Pons (tissue), 1 donor: ENCODE data around the gene ASB6.
A peak's percentile ranks its signal among the peaks of the same experiment; 100 is the strongest.
"Not testable (repeated sequence)": the region's sequence is repeated elsewhere in the genome, so short reads cannot be mapped to it uniquely, and the experiment has no call there.

Experiments used
- DNase-seq: peaks from one replicate; pipeline ENCODE4 v3.0.0-alpha.2; 2016; ENCODE audit warnings: low spot score

ASB6 gene

DNA sequence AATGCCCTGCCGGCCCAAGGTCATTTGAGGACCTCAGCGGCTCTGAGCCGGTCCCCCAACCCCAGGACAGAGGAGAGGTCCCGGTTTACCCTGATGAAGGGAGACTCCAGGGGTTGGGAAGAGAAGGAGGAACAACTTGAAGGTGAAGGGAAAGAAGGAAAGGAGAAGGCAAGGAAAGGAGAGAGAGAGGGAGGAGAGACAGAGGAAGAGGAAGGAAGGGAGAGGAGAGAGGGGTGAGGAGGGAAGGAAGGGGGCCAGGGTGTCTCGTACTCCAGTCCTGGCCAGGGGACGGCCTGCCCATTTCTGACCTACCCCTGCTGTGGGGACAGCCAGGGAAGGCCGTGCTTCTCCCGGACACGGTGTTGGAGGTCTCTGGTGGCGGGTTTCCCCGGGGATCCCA, 25.4 kb upstream of the ASB6 start:
- no peak for DNase-seq

DNA sequence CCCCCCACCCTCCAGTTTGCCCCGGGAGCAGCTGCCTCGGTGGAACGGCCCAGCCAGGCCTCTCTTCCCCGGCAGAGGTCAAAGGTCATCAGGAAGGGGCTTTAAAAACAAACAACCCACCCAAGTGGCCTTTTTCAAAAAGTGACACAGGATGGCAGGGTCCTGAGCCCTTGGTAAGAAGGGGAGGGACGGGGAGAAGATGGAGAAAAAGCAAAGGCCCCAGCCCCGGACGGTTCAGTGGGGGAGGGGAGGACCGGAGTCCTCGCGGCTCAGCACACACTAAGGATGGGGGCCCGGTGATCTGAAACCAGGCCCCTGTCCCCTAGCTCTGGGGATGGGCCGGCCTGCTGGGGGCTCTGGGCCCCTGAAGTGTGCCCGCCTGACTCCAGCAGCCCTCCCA, 24.6 kb upstream of the ASB6 start:
- no peak for DNase-seq

DNA sequence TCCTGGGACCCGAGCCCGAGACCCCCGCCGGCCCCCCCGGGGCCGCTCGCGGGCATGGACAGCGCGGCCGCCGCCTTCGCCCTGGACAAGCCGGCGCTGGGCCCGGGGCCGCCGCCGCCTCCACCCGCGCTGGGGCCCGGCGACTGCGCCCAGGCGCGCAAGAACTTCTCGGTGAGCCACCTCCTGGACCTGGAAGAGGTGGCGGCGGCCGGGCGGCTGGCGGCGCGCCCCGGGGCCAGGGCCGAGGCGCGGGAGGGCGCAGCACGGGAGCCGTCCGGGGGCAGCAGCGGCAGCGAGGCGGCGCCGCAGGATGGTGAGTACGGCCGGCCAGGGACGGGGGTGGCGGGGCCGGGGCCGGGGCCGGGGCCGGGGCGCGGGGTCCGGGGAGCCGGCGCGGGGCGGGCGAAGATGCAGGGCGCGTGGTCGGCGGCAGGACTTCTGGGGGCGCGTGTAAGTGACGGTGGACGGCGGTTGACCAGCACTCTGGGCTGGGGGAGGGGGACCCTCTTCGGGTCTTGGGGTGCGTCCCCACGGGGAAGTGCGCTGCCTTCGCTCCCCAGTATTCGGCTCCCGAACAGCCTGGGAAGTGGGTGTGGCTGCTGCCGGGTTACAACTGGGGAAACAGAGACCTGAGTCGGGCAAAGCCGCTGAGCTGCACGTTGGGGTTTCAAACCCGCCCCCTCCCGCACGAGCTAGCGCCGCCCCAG, 24.0 kb upstream of the ASB6 start:
- no peak for DNase-seq

DNA sequence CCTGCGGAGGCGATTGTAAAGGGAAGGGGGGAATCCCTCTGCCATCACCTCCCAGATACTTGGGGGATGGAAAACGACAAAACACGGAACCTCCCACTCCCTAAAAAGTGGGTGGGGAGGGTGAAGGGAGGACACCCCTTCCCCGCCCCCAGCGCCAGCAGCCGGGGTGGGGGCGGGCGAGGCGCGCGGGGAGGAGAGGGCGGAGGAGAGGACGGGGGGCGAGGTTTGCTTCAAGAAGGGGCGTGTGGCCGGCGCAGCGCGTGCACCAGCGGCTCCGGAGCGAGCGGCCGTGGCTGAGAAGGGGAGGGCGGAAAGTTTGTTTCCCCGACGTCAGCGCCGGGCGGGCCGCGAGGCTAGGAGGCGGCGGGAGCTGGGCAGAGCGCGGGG, 23.4 kb upstream of the ASB6 start, which contains the start of gene PRRX2:
PRRX2 (plus strand) TSS at position 259 of the 387 bp plus-strand sequence. CDS start 221 bp downstream, outside the sequence.
- no peak for DNase-seq

DNA sequence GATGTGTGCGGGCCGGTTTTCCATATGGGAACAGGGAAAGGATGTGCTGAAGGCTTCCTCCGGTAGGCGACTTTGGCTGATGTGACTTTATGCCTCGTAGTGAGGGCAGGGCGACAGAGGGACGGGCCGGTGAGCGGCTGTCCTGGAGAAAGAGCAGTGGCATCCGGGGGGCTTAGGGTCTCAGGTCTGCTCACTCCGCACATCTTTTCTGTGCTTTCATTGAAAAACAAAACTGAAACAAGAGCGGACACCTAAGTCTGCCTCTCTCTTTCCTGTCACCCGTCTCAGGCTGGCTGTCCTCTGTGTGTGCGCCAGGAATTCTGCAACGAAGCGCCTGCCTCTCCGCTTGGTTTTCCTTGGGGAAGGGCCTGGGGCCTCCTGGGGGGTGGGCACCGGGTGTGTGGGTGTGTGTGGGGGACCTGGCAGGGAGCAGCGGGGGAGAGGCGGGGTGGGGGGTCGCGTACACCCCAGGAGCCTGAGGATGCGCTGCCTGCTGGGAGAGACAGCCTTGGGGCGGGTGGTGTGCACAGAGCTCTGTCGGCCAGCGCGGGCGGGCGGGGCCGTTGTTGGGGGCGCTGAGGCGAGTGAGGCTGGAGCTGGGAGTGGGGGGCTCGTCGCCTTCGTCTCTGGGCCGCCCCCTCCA, 22.9 kb upstream of the ASB6 start:
- no peak for DNase-seq

DNA sequence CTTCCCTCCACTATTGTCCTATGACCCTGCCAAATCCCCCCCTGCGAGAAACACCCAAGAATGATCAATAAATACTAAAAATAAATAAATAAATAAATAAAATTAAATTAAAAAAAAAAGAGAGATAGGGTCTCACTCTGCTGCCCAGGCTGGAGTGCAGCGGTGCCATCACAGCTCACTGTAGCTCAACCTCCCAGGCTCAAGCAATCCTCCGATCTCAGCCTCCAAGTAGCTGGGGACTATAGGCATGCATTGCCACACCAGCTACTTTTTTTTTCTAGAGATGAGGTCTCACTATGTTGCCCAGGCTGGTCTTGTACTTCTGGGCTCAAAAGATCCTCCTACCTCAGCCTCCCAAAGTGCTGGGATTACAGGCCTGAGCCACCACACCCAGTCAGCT, 20.3 kb upstream of the ASB6 start:
- DNase-seq: not testable (repeated sequence)

DNA sequence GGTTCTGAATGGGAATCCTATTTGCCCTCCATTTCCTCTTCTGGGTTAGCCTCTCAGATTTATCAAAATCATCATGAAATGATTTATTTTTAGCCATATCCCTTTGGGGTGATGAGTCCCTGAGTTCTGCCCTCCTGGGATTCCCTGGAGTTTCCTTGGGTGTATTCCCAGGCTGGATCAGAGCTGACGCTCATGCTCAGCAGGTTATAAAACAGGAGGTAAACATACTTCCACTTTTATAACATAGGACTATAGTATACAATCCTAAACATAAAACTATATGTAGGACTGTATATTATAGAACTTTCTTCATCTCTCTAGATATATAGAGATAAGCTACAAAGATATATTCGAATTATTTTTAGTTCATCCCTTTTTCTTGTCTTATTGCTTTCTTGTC, 19.1 kb upstream of the ASB6 start:
- no peak for DNase-seq

DNA sequence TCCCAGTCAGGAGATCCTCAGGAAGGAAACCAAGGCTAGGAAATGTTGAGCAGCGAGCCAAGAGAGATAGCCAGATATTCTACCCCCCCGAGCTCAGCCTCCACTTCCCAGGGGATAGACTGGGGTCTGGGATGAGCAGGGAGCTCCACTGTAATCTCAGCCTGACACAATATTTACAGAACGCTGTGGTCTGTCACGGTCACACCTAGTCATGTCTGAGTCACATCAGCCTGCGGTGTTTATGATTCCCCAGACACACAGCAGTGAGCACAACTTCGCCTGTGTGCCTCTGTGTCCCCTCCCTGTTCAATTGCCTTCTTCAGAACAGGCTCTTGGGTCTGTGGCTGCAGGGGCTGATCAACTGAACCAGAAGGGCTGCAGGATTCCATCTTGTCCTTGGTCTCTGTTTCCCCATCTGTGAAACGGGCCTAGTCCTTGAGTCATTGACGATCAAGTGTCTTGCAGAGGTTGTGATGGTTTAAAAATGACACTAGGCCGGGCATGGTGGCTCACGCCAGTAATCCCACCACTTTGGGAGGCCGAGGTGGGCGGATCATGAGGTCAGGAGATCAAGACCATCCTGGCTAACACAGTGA, 14.9 kb upstream of the ASB6 start:
- DNase-seq: no peak

DNA sequence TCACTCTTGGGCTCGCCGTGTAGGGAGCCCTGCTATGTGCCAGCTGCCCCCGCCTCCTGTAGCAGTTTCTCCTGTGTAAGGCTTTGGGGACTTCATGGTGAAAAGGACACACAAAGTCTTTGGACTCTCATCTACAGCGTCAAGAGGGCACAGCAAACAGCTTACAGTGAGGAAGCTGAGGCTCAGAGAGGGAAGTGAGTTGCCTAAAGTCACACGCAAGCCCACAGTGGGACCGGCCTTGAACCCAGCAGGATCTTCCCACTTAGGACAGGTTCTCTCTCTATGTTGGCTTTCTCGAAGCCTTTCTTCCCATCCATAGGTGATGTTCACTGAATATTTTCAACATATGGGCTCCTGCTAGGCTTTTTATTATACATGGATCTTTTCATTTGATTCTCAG, 13.7 kb upstream of the ASB6 start:
- DNase-seq: no peak

DNA sequence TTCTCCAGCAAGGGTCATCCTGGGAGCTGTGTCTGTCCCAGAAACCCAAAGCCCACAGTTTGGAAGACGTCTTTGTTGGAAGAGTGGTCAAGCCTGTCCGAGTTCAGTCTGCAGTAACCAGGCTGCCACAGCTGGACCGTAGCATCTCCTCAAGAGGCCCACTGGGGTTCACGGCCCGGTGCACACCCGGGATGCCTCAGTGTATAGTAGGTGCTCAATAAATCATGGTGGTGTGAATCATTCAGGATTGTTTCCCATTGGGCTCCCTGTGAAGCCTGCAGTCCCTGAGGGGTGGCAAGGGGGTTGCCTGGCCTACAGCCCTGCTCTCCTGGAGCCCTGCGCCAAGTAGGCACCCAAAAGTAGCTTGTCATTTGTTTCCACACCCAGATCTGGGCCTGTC, 13.2 kb upstream of the ASB6 start:
- no peak for DNase-seq

DNA sequence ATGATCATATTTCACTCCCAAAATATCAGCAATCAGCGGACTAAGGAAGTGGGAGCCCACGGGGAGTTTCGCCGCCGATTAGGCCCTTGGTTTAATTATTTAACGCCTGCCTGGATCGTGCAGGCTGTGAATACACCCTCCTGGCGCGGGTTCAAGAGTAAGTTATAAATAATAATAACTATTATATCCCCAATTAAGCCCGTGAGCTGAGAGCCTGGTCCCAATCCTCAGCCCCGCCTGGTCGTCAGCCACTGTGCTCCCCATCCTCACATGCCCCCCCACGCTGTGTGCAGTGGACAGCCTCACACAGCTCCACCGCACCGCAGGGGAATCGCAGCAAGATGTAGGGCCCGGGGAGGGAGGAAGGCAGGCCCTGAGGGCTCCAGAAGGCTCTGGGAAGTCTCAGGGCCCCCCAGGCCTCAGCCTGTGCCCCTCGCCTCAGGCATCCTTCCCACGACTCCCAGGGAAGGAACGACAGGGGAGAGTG, 12.6 kb upstream of the ASB6 start:
- no peak for DNase-seq

DNA sequence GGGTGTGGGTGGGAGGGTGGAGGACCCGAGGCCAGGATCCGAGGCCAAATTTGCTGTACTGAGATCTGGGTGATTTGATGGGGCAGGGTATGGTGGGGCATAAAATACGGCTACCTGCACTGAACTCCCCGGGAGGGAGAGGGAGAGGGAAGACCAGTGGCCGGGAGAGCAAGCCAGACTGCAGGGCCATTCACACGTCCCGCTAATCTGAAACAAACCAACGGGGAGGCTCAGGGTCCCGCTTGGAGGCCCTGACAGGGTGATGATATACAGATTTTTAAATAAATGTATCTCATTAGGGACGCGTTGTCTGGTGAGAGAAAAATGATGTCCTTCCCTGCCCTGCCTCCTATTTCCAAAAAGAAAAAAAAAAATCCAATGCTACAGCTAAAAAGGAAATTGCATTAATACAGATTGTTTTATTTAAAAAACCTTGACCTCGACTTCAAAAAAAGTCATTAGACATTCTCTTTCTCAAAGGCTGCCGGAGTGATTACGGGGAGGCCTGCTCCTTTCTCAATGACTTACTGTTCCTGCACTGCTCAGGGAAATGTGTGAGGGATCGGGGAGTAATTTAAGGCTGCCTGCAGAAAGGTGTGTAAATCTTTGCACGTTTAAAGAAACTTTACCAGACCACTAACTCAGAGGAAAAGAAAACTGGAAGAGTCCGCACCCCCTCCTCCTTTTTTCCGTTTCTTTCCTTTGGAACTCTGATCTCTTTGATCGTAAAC, 12.0 kb upstream of the ASB6 start:
- no peak for DNase-seq

DNA sequence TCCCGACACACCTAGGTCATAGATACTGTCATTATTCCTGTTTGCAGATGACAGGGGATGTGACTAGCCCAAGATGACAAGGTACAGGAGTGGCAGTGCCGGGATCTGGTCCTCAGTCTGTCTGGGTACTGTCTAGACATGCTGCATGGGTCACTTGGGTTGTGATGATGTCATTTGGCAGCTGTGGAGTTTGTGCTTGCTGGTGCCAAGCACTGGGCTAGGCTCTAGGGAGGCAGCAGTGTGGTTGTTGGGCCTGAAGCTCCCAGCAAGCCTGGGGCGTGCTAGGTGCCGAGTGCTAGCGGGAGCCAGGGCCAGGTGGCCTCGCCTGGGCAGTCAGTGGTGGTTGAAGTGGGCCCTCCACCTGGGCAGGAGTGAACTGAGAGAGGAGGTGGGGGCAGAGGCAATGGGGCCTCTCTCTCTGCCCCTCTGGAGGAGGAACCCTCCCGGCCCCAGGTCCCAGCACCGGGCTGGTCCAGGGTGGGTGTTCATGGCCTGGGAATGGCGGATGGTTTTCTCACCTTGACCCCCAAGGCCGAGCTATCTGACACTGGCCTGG, 8.8 kb upstream of the ASB6 start:
- DNase-seq: peak; percentile 43

DNA sequence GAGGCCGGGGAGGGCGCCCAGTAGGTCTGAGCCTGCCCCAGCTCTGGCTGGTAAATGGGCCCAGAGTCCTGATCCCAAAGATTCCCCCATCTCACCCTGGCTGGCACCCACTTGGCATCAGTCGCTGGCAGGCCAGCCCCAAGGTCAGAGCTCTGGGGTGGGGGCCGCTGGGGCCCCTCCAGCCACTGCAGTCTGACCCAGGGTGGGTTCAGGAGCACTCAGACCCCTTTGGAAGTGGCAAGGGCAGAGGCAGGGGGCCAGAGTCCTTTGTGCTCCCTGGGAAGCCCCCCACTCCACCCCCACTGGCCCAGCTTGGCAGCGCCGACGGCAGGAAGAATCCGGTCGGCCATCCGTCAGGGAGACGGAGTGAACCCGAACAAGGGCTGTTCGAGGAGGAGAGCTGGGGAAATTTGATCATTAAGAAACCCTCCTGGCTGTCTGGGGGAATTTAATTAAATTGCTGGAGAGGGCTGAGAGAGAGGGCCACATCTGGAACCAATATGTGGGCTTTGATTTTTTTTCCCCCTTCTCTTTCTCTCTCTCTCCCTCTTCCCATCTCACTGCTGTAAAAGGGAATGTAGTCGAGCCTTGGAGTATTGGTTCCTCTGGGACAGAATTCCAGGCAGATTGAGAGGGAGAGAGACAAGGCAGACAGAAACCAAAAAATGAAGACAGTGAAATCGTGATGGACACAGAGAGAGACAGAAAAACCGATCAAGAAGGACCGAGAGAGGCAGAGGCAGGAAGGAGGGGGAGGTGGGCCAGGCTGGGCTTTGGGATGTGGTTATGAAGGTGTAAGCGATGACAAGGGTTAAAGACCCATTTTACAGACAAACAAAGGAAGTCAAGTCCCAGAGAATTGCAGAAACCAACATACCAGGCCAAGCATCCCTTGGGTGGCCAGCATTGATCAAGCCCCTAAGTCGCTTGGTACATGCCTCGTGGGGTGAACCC, 8.1 kb upstream of the ASB6 start:
- DNase-seq: no peak

DNA sequence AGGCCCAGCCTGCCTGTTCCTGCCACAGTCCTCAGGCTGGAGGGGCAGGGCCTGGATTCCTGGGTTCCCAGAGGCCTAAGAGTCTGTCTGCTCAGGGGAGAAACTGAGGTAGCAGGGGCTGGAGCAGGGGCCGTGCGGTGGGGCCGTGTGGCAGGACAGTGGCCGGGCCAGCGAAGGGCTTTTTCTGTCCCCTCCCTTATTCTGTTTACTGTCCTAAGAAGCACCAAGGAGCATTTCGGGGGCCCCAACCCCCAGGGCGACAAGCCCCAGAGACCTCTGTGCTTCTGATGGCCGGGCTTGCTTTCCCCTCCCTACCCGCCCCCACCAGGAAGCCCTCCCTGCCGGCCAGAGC, 6.8 kb upstream of the ASB6 start:
- no peak for DNase-seq

DNA sequence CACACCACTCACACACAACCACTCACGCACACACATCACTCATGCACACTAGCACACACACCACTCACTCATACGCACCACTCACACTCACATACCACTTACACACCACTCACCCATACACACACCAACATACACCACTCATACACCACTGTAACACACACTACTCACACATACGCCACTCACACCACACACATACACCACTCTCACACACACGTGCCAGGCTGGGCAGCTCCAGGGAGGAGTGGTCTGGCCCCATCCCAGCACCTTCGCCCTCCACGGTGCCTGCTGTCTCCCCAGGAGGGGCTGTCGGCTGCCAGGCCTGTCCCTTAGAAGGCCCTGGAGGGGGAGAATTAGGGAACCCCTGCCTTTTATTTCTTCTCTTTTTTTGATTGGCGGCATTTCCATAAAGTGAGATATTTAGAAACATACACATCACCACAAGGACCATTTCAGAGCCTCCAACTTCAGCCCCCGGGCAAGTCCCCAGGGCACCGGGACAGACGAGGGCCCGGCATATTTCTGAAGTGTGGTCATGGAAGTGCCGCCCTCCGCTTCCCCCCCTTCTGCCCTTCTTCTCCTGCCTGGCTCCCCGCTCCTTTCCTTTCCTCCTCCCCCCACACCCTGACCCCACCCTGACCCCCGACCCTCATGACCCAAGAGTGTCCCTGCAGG, 6.3 kb upstream of the ASB6 start:
- no peak for DNase-seq

DNA sequence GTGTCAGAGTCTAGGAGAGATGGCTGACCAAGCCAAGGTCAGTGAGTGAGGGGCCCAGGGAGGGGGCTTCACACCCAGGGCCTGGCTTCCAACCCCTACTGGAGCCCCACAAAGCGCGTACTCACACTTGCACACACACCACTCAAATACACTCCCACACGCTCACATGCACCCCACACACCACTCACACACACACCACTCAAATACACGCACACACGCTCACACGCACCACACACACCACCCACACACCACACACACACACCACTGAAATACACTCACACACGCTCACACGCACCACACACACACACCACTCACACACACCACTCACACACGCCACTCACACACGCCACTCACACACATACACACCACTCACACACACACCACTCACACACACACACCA, 5.7 kb upstream of the ASB6 start:
- DNase-seq: no peak

DNA sequence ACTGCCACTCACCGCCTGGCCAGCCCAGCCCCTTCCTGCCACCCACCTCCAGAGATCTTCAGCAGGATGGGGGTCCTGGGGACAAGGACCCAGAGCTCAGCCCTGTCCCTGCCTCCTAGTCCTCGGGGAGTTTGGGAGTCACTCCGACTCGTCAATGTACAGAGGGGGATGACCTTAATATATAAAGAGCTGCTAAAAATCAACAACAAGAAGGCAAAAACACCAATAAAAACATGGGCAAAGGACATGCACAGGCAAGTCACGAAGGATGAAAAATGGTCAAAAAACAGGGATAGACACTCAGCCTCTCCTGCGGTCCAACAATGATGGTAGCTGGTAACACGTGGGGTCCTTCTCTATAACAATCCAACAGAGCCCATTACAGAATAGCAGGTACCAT, 4.7 kb upstream of the ASB6 start:
- DNase-seq: no peak

DNA sequence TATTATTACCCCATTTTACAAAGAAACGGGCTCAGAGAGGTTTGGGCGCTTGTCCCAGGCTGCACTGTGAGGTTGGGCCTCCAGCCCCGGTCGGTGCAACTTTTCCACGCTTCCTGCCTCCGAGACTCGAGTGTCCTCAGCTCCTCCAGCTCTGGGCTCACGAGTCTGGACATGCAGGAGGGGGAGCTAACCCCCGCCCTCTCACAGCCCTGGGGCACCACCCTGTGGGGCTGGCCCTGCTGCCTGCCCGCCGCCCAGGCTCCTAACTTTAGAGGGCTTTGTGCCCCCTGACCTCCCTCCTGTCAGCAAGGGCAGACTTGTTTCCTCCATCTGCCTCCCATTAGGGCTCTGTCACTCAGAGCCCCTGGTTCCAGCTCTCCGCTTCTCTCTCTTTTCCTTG, 4.3 kb upstream of the ASB6 start:
- DNase-seq: no peak

DNA sequence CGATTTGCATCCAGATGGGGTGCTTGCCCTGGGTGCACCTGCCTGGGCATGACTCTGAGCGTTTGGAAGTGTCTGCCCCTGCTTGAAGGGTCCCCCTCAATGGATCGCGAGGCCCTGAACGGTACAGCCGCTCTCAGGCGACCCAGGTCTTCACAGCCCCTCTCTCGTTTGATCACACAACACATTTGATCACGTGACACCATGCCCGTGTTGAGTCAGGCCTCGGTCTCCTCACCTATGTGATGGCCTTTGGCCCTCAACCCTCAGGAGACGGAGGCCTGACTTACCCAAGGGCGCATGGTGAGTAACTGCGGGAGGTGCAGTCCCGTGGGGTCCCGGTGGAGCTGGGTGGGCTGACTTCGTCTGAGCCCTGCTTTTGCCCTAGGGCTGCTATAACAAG, 3.0 kb upstream of the ASB6 start:
- DNase-seq: no peak

DNA sequence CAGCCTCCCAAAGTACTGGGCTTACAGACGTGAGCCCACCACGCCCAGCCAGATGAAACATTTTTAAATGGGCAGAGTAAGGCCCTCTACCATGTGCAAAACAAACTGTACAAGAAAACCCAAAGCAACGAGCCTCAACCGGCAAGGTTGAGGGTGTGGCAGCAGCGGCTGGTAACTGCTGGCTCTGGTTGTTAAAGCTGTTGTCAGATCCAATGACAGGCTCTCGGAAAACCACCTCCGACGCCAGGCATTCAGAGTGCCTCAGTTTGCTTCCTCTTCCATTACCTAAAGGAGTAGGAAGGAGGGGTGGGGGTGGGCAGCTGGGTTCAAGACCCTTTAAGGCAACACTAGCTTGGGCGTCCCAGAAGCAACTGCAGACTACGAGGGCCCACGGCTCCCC, 2.4 kb upstream of the ASB6 start:
- no peak for DNase-seq
